Neural cell (in vitro differentiated cells): ENCODE measurements around the gene MTG1. TPM values are rescaled to one million over a fixed set of nuclear protein-coding genes. Genes with fewer than 3 reads are reported as not detected.

Experiments used
- H2AFZ ChIP-seq: fragments of 200-600, 300-800 bp; sonication (generic), shearing (Covaris generic); 2 replicates; pipeline ENCODE4 v1.6.0; 2014; ENCODE audit warnings: low read depth, mild to moderate bottlenecking, antibody characterized with exemption, low read length, moderate library complexity
- H3F3A ChIP-seq: fragments of 200-600 bp; shearing (Covaris generic); 2 replicates; pipeline ENCODE4 v1.6.1; 2016; ENCODE audit warnings: mild to moderate bottlenecking, moderate library complexity, mixed read lengths, antibody characterized with exemption, low read length; ENCODE audit not compliant: insufficient read depth, poor library complexity, severe bottlenecking
- H3K27ac ChIP-seq: fragments of 200-600, 300-800 bp; sonication (generic), shearing (Covaris generic); 2 replicates; pipeline ENCODE4 v1.5.1; 2014; ENCODE audit warnings: mild to moderate bottlenecking, low read length, moderate library complexity
- H3K27me3 ChIP-seq: fragments of 300-800, 200-600 bp; sonication (generic), shearing (Covaris generic); 2 replicates; pipeline ENCODE4 v1.6.0; 2014; ENCODE audit warnings: mild to moderate bottlenecking, low read depth, low read length, moderate library complexity; ENCODE audit not compliant: insufficient read depth
- H3K36me3 ChIP-seq: fragments of 300-800, 200-600 bp; sonication (generic), shearing (Covaris generic); 2 replicates; pipeline ENCODE4 v1.5.1; 2014; ENCODE audit warnings: mild to moderate bottlenecking, antibody characterized with exemption, low read length, moderate library complexity; ENCODE audit not compliant: insufficient read depth
- H3K4me2 ChIP-seq: fragments of 300-800, 200-600 bp; sonication (generic), shearing (Covaris generic); 2 replicates; pipeline ENCODE4 v1.6.0; 2014; ENCODE audit warnings: mild to moderate bottlenecking, low read length
- H3K4me3 ChIP-seq: fragments of 300-800, 200-600 bp; sonication (generic), shearing (Covaris generic); 2 replicates; pipeline ENCODE4 v1.5.1; 2014; ENCODE audit warnings: mild to moderate bottlenecking, low read length, moderate library complexity
- H3K79me2 ChIP-seq: fragments of 200-600 bp; shearing (Covaris generic); replicated peaks from 2 replicates; pipeline ENCODE4 v1.6.0; 2014; ENCODE audit warnings: mild to moderate bottlenecking, low read length, moderate library complexity; ENCODE audit not compliant: insufficient read depth
- H3K9ac ChIP-seq: fragments of 300-800, 200-600 bp; sonication (generic), shearing (Covaris generic); 2 replicates; pipeline ENCODE4 v1.6.1; 2016; ENCODE audit warnings: mild to moderate bottlenecking, low read length, mixed read lengths
- H3K9me2 ChIP-seq: fragments of 200-600 bp; shearing (Covaris generic); 2 replicates; pipeline ENCODE4 v1.6.1; 2016; ENCODE audit warnings: mild to moderate bottlenecking, low read length, mixed read lengths; ENCODE audit not compliant: insufficient read depth
- H3K9me3 ChIP-seq: fragments of 200-600, 300-800 bp; sonication (generic), shearing (Covaris generic); 2 replicates; pipeline ENCODE4 v1.6.1; 2016; ENCODE audit warnings: mild to moderate bottlenecking, mixed run types, low read length, moderate library complexity, mixed read lengths
- H4K20me1 ChIP-seq: fragments of 200-600 bp; shearing (Covaris generic); 2 replicates; pipeline ENCODE4 v1.6.1; 2016; ENCODE audit warnings: mild to moderate bottlenecking, mixed run types; ENCODE audit not compliant: insufficient read depth
- EP300 ChIP-seq: fragments of 450-650 bp; conservative IDR thresholded peaks from 2 replicates; pipeline ENCODE4 v1.6.1; 2014; ENCODE audit warnings: antibody characterized with exemption, mild to moderate bottlenecking, moderate library complexity; ENCODE audit not compliant: poor library complexity, severe bottlenecking
- EZH2 ChIP-seq: fragments of 200-600, 300-800 bp; shearing (Covaris generic), sonication (generic); IDR thresholded peaks from 2 replicates; pipeline ENCODE4 v1.6.1; 2014; ENCODE audit warnings: antibody characterized with exemption, low read length, borderline replicate concordance, mild to moderate bottlenecking; ENCODE audit not compliant: insufficient read depth, poor library complexity, severe bottlenecking
- MXI1 ChIP-seq: fragments of 450-650 bp; conservative IDR thresholded peaks from 2 replicates; pipeline ENCODE4 v1.6.1; 2014; ENCODE audit warnings: antibody characterized with exemption, mild to moderate bottlenecking; ENCODE audit not compliant: poor library complexity, severe bottlenecking
- POLR2AphosphoS5 ChIP-seq: IDR thresholded peaks from 2 replicates; pipeline ENCODE4 v1.6.1; 2012
- RAD21 ChIP-seq: fragments of 450-650 bp; conservative IDR thresholded peaks from 2 replicates; pipeline ENCODE4 v1.6.1; 2014; ENCODE audit warnings: antibody characterized with exemption, mild to moderate bottlenecking, moderate library complexity
- SMC3 ChIP-seq: fragments of 450-650 bp; conservative IDR thresholded peaks from 2 replicates; pipeline ENCODE4 v1.6.1; 2014; ENCODE audit warnings: antibody characterized with exemption, mild to moderate bottlenecking, moderate library complexity; ENCODE audit not compliant: poor library complexity
- TAF1 ChIP-seq: IDR thresholded peaks from 2 replicates; pipeline ENCODE4 v1.6.1; 2012; ENCODE audit warnings: low read depth
- polyA plus RNA-seq: library from polyadenylated mRNA; depleted of rRNA; stranded (reverse); fragments of >200 nt; gene quantifications from 2 replicates; pipeline ENCODE4 v1.2.3, GENCODE V29; 2014
- TF ChIP-seq, protein P1 (sequence below): IDR thresholded peaks from 2 replicates; pipeline ENCODE4 v1.6.1; 2012; ENCODE audit warnings: borderline replicate concordance
- TF ChIP-seq, protein P2 (sequence below): fragments of 450-650 bp; IDR thresholded peaks from 2 replicates; pipeline ENCODE4 v1.5.1; 2014; ENCODE audit warnings: antibody characterized with exemption, mild to moderate bottlenecking, moderate library complexity; ENCODE audit not compliant: poor library complexity, severe bottlenecking

MTG1 gene
- polyA plus RNA-seq, 1 donor from 2014 or later, result 52.3 TPM

DNA sequence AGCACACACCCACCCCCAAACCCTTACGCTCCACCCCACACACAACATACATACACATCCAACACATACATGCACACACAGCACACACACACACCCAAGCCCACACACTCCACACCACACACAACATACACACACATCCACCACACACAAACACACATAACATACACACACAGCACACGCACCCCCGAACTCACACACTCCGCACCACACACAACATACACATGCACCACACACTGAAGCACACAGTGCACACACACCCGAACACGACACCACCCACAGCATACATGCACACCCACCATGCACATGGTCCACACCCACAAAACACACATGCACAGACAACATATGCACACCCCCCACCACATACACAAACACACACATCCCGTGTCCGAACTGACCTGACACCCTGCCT lies 44.8 kb upstream of the MTG1 start:
- no peak overlapping the region for H3K4me3 ChIP-seq
- H3K27ac ChIP-seq, result no peak overlapping the region
- H3K9me2 ChIP-seq, result no peaks in the 10 kb centered on the region
- no peak overlapping the region for H3K4me2 ChIP-seq
- no peaks in the 10 kb centered on the region for H3F3A ChIP-seq
- no peaks in the 10 kb centered on the region for H3K36me3 ChIP-seq
- H2AFZ ChIP-seq, result no peak overlapping the region
- H3K9ac ChIP-seq, result no peak overlapping the region
- H3K9me3 ChIP-seq, result no peaks in the 10 kb centered on the region
- no peak for TF ChIP-seq EZH2
- TF ChIP-seq, protein P1, sequence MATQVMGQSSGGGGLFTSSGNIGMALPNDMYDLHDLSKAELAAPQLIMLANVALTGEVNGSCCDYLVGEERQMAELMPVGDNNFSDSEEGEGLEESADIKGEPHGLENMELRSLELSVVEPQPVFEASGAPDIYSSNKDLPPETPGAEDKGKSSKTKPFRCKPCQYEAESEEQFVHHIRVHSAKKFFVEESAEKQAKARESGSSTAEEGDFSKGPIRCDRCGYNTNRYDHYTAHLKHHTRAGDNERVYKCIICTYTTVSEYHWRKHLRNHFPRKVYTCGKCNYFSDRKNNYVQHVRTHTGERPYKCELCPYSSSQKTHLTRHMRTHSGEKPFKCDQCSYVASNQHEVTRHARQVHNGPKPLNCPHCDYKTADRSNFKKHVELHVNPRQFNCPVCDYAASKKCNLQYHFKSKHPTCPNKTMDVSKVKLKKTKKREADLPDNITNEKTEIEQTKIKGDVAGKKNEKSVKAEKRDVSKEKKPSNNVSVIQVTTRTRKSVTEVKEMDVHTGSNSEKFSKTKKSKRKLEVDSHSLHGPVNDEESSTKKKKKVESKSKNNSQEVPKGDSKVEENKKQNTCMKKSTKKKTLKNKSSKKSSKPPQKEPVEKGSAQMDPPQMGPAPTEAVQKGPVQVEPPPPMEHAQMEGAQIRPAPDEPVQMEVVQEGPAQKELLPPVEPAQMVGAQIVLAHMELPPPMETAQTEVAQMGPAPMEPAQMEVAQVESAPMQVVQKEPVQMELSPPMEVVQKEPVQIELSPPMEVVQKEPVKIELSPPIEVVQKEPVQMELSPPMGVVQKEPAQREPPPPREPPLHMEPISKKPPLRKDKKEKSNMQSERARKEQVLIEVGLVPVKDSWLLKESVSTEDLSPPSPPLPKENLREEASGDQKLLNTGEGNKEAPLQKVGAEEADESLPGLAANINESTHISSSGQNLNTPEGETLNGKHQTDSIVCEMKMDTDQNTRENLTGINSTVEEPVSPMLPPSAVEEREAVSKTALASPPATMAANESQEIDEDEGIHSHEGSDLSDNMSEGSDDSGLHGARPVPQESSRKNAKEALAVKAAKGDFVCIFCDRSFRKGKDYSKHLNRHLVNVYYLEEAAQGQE, result no peak
- TF ChIP-seq, protein P2, sequence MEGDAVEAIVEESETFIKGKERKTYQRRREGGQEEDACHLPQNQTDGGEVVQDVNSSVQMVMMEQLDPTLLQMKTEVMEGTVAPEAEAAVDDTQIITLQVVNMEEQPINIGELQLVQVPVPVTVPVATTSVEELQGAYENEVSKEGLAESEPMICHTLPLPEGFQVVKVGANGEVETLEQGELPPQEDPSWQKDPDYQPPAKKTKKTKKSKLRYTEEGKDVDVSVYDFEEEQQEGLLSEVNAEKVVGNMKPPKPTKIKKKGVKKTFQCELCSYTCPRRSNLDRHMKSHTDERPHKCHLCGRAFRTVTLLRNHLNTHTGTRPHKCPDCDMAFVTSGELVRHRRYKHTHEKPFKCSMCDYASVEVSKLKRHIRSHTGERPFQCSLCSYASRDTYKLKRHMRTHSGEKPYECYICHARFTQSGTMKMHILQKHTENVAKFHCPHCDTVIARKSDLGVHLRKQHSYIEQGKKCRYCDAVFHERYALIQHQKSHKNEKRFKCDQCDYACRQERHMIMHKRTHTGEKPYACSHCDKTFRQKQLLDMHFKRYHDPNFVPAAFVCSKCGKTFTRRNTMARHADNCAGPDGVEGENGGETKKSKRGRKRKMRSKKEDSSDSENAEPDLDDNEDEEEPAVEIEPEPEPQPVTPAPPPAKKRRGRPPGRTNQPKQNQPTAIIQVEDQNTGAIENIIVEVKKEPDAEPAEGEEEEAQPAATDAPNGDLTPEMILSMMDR, result no peak
- no peak for TF ChIP-seq POLR2AphosphoS5
- no peak for TF ChIP-seq SMC3
- no peak for TF ChIP-seq RAD21
- TF ChIP-seq TAF1, result no peak
- TF ChIP-seq MXI1, result no peak
- TF ChIP-seq EP300, result no peak
- no peaks in the 10 kb centered on the region for H3K27me3 ChIP-seq
- H4K20me1 ChIP-seq, result no peaks in the 10 kb centered on the region
- H3K79me2 ChIP-seq, result no peaks in the 10 kb centered on the region

DNA sequence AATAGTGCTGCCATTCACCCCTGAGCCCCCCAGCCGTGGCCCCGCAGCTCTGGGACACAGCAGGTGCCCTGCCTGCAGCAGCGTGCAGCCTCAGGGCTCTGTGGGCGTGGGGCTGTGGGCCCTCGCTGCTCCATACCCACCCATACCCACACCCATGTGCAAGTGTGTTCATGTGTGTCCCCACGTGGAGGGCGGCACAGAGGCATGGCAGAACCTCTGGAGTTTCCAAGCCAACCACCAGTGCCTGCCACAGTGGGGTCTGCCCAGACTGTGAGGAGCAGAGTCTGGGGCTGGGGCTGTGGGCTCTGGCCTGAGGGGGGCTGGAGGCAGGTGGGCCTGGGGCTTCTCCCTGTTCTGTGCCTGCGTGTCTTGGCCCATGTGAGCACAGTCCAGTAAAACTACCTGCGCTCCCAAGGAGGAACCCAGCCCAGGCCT lies 44.4 kb upstream of the MTG1 start:
- Histone ChIP-seq H3K79me2 (no peaks in the 10 kb centered on the region), H3K9me2 (no peaks in the 10 kb centered on the region), H3K36me3 (no peaks in the 10 kb centered on the region), H3K9me3 (no peaks in the 10 kb centered on the region), H3K4me2 (no peak overlapping the region), H4K20me1 (no peaks in the 10 kb centered on the region), H3F3A (no peaks in the 10 kb centered on the region), H3K27ac (no peak overlapping the region), H3K27me3 (no peaks in the 10 kb centered on the region), H3K9ac (no peak overlapping the region), H2AFZ (no peak overlapping the region), H3K4me3 (no peak overlapping the region)
- TF ChIP-seq MXI1, result no peak
- TF ChIP-seq, protein P2, result no peak
- TF ChIP-seq, protein P1, result no peak
- TF ChIP-seq RAD21, result no peak
- no peak for TF ChIP-seq SMC3
- no peak for TF ChIP-seq TAF1
- no peak for TF ChIP-seq EP300
- no peak for TF ChIP-seq POLR2AphosphoS5
- no peak for TF ChIP-seq EZH2
